ENCODE data around the gene PSMB3.
A peak's percentile ranks its signal among the peaks of the same experiment; 100 is the strongest.

PSMB3 gene

DNA sequence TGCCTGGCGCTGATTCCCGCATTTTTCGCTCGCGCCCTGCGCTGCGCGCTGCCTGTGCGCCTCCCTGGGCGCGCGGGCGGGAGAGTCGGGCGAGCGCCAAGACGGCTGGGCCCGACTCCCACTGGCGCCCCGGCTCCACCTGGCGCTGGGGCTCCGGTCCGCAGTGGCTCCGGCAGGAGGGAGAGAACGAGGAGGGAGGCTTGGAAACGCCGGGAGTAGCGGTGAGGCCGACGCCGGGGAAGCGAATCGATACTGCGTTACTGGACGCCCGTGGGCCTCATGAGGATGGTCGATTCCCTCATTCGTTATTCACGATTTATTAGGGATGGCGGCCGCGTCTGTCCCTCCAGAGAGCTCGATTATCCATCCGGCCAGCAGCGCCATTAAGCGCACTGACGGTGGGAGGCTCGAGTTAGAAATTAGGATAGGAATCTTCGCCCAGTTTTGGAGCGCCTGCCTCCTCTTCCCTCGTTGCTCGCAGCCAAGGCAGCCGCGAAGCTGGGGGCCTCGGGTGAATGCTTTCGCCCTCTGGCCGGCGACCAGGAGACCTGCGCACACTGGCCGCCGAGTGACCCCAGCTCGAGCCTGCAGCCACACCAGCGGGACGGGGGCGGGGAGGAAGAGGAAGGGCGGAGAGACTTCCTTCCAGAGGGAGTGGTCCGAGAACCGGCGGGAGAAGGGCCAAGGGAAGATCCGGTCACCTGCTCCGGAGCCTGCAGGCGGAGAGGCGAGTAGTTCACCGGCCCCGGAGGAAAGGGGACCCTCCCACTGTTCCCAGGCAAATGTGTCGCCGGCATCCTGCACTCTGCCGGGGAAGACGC, 3.1 kb upstream of the PSMB3 start:
- Histone ChIP-seq H4K8ac (ENCODE audit: low read length) (peak overlapping the region; percentile 80), H4K91ac (ENCODE audit: low read length) (peak overlapping the region; percentile 65), H2BK120ac (ENCODE audit: low read depth, low read length) (peak overlapping the region; percentile 39), H3K79me1 (replicated peaks; ENCODE audit: low read length, poor library complexity, severe bottlenecking) (peaks cover 4% of the 10 kb centered on the region), H3K9ac (ENCODE audit: low read length) (peak overlapping the region; percentile 86), H3K4me1 (ENCODE audit: control insufficient read depth, insufficient read depth, low read depth, low read length) (peaks cover 48% of the 10 kb centered on the region), H3K14ac (ENCODE audit: low read length in 2 of 2) (peak overlapping the region in 1 of 2 experiments; percentile 58), H3K36me3 (ENCODE audit: control insufficient read depth in 1 of 2, insufficient read depth in 2 of 2, low read depth in 1 of 2, low read length in 2 of 2) (peaks cover 9 to 13% of the 10 kb centered on the region in 2 experiments), H2AFZ (ENCODE audit: low read depth, low read length) (peak overlapping the region; percentile 44), H2AK5ac (ENCODE audit: low read length, severe bottlenecking) (no peak overlapping the region), H2BK5ac (ENCODE audit: low read depth, low read length, poor library complexity, severe bottlenecking) (no peak overlapping the region), H3K18ac (ENCODE audit: low read depth in 1 of 2, low read length in 2 of 2) (peak overlapping the region; percentile 61 to 87), H3K23ac (ENCODE audit: low read length in 2 of 2) (peak overlapping the region in 1 of 2 experiments; percentile 94), H3K9me3 (ENCODE audit: control insufficient read depth, low read length) (no peaks in the 10 kb centered on the region), H3K4me3 (ENCODE audit: insufficient read depth in 1 of 2, low read depth in 1 of 2, low read length in 2 of 2) (peak overlapping the region; percentile 61 to 88), H3K27ac (ENCODE audit: low read length, poor library complexity, severe bottlenecking) (peak overlapping the region; percentile 31), H2BK15ac (ENCODE audit: low read depth, poor library complexity, severe bottlenecking) (peak overlapping the region; percentile 99), H3K4me2 (ENCODE audit: low read length, poor library complexity, severe bottlenecking) (peak overlapping the region; percentile 97), H3K4ac (ENCODE audit: low read depth in 1 of 2, low read length in 2 of 2) (peak overlapping the region; percentile 68 to 98), H2BK12ac (ENCODE audit: low read length in 2 of 2) (peak overlapping the region; percentile 24 to 93), H3K27me3 (ENCODE audit: control insufficient read depth in 1 of 2, insufficient read depth in 1 of 2, low read length in 2 of 2) (no peaks in the 10 kb centered on the region)
- under 1% methylated on average over 76 of the region's 79 CpGs for WGBS
- DNase-seq = peak; percentile 68

- Histone ChIP-seq H3K27me3 (ENCODE audit: control insufficient read depth in 1 of 2, insufficient read depth in 1 of 2, low read length in 2 of 2) (no peaks in the 10 kb centered on the region), H3K36me3 (ENCODE audit: control insufficient read depth in 1 of 2, insufficient read depth in 2 of 2, low read depth in 1 of 2, low read length in 2 of 2) (peaks cover 15% of the 10 kb centered on the region in 2 experiments), H3K4me3 (ENCODE audit: insufficient read depth in 1 of 2, low read depth in 1 of 2, low read length in 2 of 2) (peak overlapping the region; percentile 61 to 88), H3K27ac (ENCODE audit: low read length, poor library complexity, severe bottlenecking) (no peak overlapping the region), H2BK12ac (ENCODE audit: low read length in 2 of 2) (no peak overlapping the region), H3K79me1 (replicated peaks; ENCODE audit: low read length, poor library complexity, severe bottlenecking) (peaks cover 8% of the 10 kb centered on the region), H3K18ac (ENCODE audit: low read depth in 1 of 2, low read length in 2 of 2) (peak overlapping the region in 1 of 2 experiments; percentile 82), H3K9ac (ENCODE audit: low read length) (peak overlapping the region; percentile 86), H3K14ac (ENCODE audit: low read length in 2 of 2) (no peak overlapping the region), H3K23ac (ENCODE audit: low read length in 2 of 2) (no peak overlapping the region), H3K4me1 (ENCODE audit: control insufficient read depth, insufficient read depth, low read depth, low read length) (peaks cover 48% of the 10 kb centered on the region), H2AFZ (ENCODE audit: low read depth, low read length) (peak overlapping the region; percentile 2), H4K8ac (ENCODE audit: low read length) (no peak overlapping the region), H2BK120ac (ENCODE audit: low read depth, low read length) (no peak overlapping the region), H2BK15ac (ENCODE audit: low read depth, poor library complexity, severe bottlenecking) (no peak overlapping the region), H3K4ac (ENCODE audit: low read depth in 1 of 2, low read length in 2 of 2) (peak overlapping the region; percentile 9 to 60), H4K91ac (ENCODE audit: low read length) (no peak overlapping the region), H2AK5ac (ENCODE audit: low read length, severe bottlenecking) (no peak overlapping the region), H3K9me3 (ENCODE audit: control insufficient read depth, low read length) (no peaks in the 10 kb centered on the region), H2BK5ac (ENCODE audit: low read depth, low read length, poor library complexity, severe bottlenecking) (no peak overlapping the region), H3K4me2 (ENCODE audit: low read length, poor library complexity, severe bottlenecking) (peak overlapping the region; percentile 97)
- no peak for DNase-seq
- WGBS = 2% methylated on average over 12 of the region's 12 CpGs
These were observed 2.6 kb upstream of the PSMB3 start for GRCh38 chr17:38750044-38750311.

GRCh38 chr17:38750312-38751121, 2.0 kb upstream of the PSMB3 start:
- Histone ChIP-seq H3K36me3 (ENCODE audit: control insufficient read depth in 1 of 2, insufficient read depth in 2 of 2, low read depth in 1 of 2, low read length in 2 of 2) (peaks cover 17 to 20% of the 10 kb centered on the region in 2 experiments), H4K8ac (ENCODE audit: low read length) (no peak overlapping the region), H3K4me3 (ENCODE audit: insufficient read depth in 1 of 2, low read depth in 1 of 2, low read length in 2 of 2) (peak overlapping the region; percentile 46 to 88), H3K27ac (ENCODE audit: low read length, poor library complexity, severe bottlenecking) (no peak overlapping the region), H2BK12ac (ENCODE audit: low read length in 2 of 2) (no peak overlapping the region), H4K91ac (ENCODE audit: low read length) (no peak overlapping the region), H3K23ac (ENCODE audit: low read length in 2 of 2) (no peak overlapping the region), H3K27me3 (ENCODE audit: control insufficient read depth in 1 of 2, insufficient read depth in 1 of 2, low read length in 2 of 2) (no peaks in the 10 kb centered on the region), H2AFZ (ENCODE audit: low read depth, low read length) (no peak overlapping the region), H3K4ac (ENCODE audit: low read depth in 1 of 2, low read length in 2 of 2) (no peak overlapping the region), H2BK120ac (ENCODE audit: low read depth, low read length) (no peak overlapping the region), H3K18ac (ENCODE audit: low read depth in 1 of 2, low read length in 2 of 2) (no peak overlapping the region), H2AK5ac (ENCODE audit: low read length, severe bottlenecking) (no peak overlapping the region), H3K14ac (ENCODE audit: low read length in 2 of 2) (no peak overlapping the region), H2BK5ac (ENCODE audit: low read depth, low read length, poor library complexity, severe bottlenecking) (no peak overlapping the region), H3K79me1 (replicated peaks; ENCODE audit: low read length, poor library complexity, severe bottlenecking) (peaks cover 8% of the 10 kb centered on the region), H3K4me1 (ENCODE audit: control insufficient read depth, insufficient read depth, low read depth, low read length) (peaks cover 45% of the 10 kb centered on the region), H3K4me2 (ENCODE audit: low read length, poor library complexity, severe bottlenecking) (peak overlapping the region; percentile 97), H3K9me3 (ENCODE audit: control insufficient read depth, low read length) (no peaks in the 10 kb centered on the region), H3K9ac (ENCODE audit: low read length) (peak overlapping the region; percentile 86), H2BK15ac (ENCODE audit: low read depth, poor library complexity, severe bottlenecking) (no peak overlapping the region)
- peak; percentile 53 for DNase-seq
- WGBS = 8% methylated on average over 28 of the region's 28 CpGs

Measured in mesenchymal stem cell (in vitro differentiated cells and primary cell).